ENCODE measurements around the gene CTSF.

DNA sequence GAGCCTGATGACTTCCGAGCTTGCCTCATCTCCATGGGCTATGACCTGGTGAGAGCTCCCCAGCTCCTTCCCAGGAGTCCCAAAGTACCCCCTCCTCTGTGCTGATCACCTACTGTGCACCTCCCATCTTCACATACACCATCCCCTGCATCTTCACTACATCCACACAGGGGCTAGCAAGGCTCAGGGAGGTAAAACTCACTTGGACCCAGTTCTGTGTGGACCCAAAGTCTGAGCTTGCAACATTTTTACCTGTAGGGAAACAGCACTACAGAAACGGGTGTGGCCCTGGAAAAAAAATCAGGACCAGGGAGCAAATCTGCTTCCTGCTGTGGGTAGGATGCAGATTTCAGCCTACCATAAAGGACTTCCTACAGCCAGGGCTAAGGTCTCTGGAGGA is 6.1 kb downstream of the CTSF start:
- no peak for TF ChIP-seq POLR2A (IDR thresholded peaks at IDR 0.05)
- TF ChIP-seq, protein P1, sequence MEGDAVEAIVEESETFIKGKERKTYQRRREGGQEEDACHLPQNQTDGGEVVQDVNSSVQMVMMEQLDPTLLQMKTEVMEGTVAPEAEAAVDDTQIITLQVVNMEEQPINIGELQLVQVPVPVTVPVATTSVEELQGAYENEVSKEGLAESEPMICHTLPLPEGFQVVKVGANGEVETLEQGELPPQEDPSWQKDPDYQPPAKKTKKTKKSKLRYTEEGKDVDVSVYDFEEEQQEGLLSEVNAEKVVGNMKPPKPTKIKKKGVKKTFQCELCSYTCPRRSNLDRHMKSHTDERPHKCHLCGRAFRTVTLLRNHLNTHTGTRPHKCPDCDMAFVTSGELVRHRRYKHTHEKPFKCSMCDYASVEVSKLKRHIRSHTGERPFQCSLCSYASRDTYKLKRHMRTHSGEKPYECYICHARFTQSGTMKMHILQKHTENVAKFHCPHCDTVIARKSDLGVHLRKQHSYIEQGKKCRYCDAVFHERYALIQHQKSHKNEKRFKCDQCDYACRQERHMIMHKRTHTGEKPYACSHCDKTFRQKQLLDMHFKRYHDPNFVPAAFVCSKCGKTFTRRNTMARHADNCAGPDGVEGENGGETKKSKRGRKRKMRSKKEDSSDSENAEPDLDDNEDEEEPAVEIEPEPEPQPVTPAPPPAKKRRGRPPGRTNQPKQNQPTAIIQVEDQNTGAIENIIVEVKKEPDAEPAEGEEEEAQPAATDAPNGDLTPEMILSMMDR (IDR thresholded peaks at IDR 0.05) = no peak
